Renal pelvis (tissue), 4 donors: Measurements from ENCODE around the gene SLC35A2. TPM values are rescaled to one million over a fixed set of nuclear protein-coding genes. Genes with fewer than 3 reads are reported as not detected.
A peak's percentile ranks its signal among the peaks of the same experiment; 100 is the strongest.
"Not testable (repeated sequence)": the region's sequence is repeated elsewhere in the genome, so short reads cannot be mapped to it uniquely, and the experiment has no call there.

ENCODE experiments used
- DNase-seq: peaks from one replicate; pipeline ENCODE4 v3.0.0-alpha.2; 2013
- polyA plus RNA-seq, 3 donors: library from polyadenylated mRNA; unstranded; fragments of 120-200 nt; gene quantifications; one replicate each; pipeline ENCODE4 v1.2.1, GENCODE V29; 2013; ENCODE audit not compliant: insufficient read length in 3 of 3

The SLC35A2 gene
- polyA plus RNA-seq, 3 donors, result 28.7 to 38.8 (median 36.5) TPM

DNA sequence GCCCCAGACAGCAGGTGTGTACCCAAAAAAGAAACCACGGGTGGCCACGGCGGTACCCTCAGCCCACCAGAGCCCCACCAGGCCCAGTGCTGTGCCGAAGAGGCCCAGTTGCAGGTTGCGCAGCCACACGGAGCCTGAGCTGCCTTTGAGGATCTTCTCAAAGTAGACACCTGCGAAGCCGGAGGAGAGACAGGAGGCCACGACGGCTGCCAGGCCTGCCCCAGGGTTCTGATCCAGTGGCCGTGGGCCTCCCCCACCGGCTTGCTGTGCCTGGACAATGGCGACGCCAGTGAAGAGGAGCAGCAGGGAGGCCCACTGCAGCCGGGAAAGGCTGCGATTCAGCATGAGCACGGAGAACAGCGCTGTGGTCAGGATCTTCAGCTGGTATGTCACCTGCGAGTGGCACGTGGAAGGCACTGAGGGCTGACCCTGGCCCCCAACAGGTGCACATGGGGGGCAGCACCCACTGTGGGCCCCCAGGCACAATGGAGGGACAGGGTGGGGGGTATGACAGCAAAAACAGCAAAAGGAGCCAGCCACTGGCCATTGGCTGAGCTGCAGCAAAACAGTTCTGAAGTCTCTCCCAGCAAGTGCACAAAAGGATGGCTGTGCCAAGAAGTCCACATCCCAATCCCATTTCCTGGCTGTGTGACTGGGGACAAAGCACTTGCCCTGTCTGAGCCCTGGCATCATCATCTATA lies 6.2 kb downstream of the SLC35A2 start:
- no peak for DNase-seq

DNA sequence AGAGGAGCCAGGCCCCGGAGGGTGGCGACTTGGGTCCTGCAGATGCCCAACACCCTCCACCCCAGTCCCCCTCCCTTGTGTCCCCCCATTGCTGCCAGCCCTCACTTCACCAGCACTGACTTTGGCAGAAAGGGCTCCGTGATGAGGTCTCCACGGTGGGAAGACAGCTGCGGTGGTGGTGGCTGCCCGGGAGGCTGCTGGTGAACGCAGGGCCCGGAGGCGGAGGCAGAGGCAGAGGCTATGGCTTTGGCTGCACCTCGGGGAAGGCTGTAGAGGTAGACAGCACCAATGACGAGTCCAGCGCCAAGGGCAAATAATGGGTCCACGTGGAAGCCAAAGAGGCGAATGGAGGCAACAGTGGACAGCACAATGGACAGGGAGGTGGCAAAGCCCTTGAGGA lies 6.8 kb downstream of the SLC35A2 start:
- DNase-seq, result no peak

DNA sequence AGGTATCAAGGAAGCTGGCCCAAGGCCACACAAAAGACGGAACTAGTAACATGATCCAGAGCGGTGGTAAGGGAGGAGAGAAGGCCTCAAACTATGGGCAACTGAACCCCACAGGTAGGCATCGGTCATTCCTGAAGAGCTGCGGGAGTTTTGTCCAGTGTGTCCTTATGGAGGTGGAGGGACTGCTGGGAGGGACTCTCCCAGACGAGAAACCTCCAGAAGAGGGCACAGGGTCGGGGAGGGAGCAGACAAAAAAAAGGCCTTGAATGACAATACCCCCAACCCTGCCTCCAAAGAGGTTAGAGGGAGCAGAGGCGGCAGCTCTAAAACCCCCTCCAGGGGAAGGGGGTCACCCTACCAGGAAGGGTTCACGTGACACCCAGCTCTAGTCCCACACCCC lies 7.3 kb downstream of the SLC35A2 start:
- DNase-seq, result no peak

DNA sequence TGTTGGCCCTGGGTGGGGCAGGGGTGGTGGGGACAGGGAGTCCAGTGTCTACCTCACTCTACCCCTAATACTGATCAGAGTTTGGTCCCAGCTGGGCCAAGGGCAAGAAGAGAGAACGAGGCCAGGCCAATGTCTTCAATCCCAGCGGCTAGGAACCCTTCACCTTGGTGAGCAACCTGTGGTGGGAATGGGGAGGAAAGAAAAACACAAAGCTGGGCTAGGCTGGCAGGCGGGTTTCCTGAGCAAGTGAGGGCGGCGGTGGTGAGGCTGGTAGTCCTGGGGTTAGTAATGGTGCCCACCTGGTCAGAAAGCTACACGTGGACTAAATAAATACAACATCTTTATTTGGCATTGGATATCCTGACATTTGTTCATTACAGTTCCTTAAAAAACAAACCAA lies 8.2 kb downstream of the SLC35A2 start:
- DNase-seq, result no peak

DNA sequence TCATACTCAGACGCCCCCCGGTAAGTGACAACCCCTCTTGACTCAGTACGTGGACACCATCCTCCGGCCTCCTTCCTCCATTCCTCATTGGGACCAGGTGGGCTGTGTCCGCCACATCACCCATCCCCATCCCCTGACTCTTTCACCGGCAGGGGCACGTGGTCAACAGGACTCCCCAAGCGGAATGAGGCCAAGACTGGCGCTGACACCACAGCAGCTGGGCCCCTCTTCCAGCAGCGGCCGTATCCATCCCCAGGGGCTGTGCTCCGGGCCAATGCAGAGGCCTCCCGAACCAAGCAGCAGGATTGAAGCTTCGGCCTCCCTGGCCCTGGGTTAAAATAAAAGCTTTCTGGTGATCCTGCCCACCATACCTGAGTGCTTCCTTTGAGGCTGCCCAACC lies 8.7 kb downstream of the SLC35A2 start:
- DNase-seq, result no peak

DNA sequence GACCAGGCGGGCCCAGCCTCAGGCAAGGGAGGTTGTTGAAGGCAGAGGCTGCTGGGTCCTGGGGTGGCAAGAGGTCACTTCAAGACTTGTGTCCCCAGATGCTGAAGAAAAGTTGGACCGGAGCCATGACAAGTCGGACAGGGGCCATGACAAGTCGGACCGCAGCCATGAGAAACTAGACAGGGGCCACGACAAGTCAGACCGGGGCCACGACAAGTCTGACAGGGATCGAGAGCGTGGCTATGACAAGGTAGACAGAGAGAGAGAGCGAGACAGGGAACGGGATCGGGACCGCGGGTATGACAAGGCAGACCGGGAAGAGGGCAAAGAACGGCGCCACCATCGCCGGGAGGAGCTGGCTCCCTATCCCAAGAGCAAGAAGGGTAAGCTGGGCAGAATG lies 9.3 kb downstream of the SLC35A2 start:
- DNase-seq, result no peak

DNA sequence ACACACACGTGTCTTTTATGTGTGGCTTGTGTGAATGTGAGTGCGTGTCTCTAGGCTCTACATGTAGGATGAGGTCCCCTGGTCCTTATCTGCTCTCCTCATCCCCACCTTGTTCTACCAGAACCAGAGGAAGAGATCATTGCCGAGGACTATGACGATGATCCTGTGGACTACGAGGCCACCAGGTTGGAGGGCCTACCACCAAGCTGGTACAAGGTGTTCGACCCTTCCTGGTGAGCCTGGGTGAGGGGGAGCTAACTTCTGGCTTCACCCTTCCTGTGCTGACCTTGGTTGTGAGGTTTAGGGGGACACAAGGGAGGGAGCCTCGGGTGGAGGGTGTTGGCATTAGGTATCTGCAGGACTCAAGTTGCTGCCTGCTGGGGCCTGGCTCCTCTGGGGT lies 10.4 kb downstream of the SLC35A2 start:
- no peak for DNase-seq

DNA sequence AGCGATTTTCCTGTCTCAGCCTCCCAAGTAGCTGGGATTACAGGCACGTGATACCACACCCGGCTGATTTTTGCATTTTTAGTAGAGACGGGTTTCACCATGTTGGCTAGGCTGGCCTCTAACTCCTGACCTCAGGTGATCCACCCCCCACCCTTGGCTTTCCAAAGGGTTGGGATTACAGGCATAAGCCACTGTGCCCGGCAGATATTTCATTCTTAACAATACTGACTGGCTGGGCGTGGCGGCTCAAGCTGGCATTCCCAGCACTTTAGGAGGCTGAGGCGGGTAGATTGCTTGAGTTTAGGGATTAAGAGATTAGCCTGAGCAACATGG lies 12.4 kb downstream of the SLC35A2 start:
- DNase-seq, result no peak

DNA sequence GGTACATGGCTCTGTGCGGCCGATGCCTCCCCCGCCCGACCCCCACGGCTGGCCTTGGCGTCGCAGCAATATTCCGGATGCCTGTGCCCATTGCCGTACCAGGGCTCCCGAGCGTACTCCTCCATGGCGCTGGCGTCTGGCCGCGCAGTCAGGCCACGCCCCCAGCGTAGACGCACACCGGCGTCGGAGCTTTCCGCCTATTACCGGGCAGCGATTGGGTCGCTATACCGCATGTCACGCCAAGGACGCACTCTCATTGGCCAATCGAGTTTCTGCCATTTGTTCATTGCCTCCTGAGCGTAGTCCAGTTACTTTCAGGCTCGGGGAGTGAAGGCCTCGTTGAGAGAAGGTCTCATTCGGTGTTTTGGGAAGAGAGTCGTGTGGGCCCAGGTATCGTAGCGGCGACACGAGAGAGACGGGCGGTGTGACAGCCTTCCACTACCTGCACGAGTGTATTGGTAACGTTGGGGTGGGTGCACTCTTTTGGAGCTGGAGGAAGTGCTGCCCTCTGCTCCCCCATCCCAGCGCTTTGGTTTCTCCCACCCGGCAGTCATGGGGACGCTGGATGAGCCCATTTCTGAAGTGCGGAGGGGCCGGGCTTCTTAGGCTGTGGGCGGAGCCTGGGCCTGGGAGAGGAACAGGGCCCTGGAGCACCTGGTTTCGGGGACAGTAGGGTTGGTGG lies 13.7 kb downstream of the SLC35A2 start, which contains the start of the genes PQBP1 and TIMM17B:
TSS of gene PQBP1 (plus strand) at position 306 of the 682 bp plus-strand sequence. CDS start 580 bp downstream, outside the sequence.
TSS of gene TIMM17B (minus strand) at position 144 of the 682 bp plus-strand sequence. CDS start at position 125, 19 bp downstream.
- peak; percentile 92 for DNase-seq

DNA sequence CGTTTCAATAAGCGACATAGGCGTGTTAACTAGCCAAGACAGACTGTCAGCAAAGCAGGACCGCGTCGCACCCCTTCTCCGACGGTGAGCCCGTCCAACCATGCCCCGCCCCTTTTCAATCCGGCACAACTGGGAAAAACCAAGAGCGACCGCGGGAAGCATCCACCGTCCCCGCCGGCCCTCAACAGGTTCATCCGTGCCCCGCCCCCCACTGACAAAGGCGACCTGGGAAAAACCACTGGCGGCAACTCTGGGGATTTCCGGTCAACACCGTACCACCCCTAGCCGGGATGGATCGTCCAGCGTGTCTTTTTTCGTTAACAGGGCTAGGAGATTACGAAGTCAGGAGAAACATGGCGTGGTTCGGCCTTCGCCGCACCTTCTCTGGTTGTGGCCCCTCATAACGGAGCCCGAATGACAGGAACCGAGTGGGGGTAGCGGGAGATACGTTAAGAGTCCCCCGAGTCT lies 14.3 kb downstream of the SLC35A2 start:
- peak; percentile 77 for DNase-seq

DNA sequence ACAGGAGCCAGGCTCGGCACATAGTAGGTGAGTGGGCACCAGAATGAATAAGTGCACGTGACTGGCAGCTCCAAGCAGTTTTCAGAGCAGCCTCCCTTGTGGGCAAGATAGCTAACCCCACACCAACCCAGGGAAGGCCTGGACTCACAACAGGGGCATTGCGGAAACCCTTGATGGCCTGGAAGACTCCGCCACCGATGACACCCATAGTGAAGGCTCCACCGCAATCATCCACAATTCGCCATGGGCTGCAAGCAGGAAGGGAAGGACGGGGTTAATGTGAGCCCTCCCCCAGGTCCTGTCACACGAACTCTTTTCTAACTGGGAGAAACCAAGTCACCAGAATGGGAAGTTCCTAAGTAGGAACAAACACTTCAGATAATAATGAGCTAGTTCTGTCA lies 14.8 kb downstream of the SLC35A2 start:
- no peak for DNase-seq

DNA sequence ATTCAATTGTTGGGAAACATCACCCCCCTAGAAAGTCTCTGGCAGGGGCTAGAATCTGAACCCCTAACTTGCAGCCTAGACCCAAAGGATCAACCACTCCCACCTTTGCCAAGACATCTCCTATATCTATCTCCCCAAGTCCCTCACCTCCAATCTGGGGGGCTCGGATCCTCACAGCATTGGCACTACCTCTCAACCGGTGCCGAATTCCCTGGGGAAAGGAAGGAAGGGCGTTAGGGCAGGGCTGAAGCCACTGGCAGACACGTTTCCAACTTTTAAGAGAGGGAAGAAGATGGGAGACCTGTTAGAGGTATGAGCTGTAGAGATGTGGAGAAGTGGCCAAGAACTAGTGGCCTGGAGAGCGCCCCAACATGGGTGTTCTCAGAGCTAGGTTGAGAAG lies 16.6 kb downstream of the SLC35A2 start:
- DNase-seq, result no peak

DNA sequence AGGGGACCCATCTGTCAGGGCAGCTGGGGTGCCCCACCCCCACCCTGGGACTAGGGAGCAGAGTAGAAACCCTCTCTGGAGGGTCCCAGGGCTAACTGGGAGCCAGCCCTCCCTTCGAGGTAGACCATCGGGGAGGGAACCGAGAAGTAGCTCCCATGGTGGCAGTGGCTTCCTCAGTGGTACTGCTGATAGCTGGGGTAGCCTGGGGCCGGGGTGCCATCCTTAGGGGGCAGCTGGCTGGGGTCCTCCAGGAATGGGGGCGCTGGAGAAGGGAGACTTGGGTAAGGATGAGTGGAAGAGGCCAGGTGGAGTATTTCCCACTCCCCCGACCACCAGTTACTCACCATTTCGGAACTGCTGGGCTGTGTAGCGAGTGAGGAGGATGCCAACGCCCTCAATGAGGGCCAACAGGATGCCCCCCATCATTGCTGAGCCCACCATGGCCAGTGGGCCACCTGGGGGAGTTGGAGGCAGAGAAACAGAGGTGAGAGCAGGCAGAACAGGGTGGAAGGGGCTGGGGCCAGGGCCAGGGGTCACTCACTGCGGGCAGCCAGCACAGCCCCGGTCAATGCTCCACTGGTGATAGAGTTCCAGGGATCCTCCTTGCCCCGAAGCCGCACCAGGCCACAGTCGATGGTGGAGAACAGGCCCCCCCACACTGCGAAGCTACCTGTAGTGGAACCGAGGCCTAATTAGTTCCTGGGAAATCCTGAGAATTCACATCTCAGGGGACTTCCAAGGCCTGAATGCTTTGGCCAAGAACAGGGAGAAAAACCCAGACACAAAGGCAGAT lies 17.7 kb downstream of the SLC35A2 start:
- DNase-seq, result no peak

DNA sequence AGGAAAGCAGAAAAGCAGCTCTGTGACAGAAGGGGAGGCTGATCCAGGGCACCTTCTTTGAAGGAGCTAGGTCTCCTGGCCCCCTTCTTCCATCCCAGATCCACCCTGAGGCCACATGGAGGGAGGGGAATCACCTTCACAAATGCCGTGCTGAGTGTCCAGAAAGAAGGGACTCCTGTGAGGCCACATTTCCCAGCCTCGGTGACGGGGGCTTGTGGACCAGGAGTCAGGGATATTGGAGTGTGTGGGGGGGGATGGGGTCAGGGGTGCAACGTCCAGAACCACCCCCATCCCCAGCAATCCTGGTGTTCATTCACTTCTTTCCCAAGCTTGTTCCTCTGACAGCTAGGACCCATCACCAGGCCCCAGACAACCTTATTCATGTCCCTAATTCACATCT lies 18.6 kb downstream of the SLC35A2 start:
- DNase-seq, result no peak

DNA sequence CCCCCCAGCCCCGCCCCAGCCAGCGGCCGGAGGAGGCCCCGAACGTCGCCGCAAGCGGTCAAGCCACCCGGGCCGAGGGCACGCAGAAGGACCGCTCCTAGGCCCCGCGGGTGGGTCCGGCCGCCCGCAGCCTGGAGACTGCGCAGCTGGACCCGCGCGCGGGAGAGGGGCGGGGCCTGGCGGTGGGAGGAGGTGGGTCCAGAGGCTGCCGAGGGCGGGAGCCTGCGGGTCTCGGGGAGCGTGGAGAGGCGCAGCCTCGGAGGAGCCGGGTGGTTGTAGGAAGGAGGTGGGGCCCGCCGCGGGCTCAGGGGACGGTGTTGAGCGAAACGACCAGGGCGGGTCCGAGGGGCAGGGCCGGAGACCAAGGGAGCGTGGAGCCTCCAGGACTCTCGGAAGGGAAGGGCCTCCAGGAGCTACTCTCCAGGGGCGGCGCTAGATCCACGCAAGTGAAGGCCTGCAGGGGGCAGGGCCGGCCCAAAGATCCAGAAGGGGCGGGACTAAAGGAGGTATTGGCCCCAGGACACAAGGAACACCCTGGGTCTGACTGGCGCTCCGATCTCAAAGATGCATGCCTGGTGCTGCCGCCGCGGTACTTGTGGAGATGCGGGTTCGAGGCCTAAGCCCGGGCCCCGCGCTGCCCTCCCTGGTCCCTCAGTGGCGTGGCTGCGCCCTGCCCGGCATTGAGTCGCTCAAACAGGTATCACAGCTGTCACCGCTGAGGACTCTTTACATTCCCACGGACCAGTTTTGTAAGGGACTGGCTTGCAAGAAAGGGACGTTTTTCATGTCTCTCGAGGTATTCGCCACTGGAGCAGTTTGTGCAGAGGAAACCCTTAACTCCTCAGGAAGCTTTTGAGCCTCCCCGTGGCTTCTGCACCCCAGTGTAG lies 19.8 kb downstream of the SLC35A2 start:
- peak; percentile 78 for DNase-seq

DNA sequence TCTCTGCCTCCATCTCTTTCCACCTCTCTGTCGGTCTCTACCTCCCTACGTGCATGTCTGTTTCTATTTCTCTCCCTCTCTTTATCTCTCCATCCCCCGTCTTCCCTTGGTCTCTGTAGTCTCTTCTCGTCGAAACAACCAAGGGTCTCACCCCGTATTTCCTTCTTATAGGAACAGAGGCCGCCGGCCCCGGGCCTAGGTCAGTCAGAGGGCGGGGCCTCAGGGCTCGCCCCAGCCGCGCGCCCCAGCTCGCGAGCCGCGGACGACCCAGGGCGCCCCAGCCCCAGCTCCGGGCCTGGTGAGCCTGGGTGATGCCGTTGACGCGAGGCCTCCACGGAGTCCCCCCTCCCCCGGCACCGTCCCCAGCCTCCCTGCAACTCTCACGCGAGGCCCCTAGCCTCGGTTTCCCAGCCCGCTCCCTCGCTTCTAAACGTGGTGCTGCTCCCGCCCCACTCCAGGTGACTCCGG lies 20.5 kb downstream of the SLC35A2 start:
- DNase-seq, result no peak

DNA sequence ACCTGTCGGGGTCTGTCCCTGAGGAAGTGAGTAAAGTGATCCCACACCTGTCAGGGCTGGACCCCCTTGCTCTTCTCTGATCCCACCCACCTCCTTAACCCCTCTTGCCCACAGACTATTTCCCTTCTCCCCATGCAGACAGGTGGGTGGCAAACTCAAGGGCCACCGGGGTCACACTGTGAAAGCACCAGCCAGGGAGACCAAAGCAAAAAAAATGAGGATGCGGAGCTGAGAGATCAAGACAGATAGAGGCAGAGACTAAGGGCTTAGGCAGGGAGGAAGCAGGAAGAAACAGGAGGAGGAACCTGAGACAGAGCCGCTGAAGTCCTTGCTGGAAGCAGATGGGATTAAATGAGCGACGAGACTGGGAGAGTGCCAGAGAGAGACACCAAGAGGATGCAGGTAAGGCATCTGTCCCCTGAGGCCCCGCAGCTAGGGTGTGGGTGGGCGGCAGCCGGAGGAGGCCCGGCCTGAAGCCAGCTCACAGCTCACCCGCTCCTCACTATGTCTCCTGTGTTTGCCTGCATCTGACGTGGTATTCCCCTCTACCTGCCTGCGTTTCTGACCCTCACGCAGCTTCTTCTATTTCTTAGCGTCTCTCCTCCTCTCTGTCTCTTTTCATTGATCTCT lies 21.0 kb downstream of the SLC35A2 start:
- no peak for DNase-seq

DNA sequence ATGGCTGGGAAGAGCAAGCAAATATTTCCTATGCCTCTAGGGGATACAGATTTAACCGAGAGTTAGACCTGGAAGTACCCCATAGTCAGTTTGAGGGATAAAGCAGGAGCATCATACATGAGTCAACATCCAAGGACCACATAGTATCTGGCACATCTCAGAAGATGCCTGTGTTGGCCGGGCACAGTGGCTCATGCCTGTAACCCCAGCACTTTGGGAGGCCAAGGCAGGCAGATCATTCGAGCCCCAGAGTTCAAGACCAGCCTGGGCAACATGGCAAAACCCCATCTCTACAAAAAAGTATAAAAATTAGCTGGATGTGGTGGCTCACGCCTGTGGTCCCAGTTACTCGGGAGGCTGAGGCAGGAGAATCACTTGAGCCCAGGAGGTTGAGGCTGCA lies 24.9 kb downstream of the SLC35A2 start:
- not testable (repeated sequence) for DNase-seq

DNA sequence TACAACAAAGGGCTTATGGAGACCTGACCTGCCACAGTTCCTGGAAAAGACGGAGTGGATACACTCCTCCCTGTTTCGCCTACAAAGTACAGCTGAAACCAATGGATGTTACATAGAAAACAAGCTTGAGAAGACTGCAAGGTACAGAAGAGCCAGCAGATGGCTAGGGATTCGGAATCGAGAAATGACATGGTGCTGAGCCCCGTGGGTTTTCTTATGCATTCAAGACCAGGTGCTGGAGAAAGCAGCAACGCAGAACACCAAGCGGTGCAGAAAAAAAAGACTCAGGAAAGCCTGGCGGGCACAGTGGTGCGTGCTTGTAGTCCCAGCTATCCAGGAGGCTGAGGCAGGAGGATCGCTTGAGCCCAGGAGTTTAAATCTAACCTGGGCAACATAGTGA lies 27.7 kb downstream of the SLC35A2 start:
- no peak for DNase-seq

DNA sequence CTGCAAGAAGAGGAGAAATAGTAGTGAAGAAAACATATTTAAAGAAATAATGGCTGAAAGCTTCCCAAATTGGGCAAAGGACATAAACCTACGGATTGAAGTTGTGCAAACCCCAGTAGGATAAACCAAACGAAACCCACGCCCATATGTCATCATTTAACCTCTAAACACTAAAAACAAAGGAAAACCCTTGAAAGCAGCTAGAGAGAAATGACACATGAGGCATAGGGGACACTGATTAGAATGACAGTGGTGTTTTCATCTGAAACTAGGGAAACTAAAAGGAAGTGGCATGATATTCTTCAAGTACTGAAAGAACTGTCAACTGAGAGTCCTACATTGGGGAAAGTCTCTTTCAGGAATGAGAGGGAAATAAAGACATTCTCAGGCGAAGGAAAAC lies 34.5 kb downstream of the SLC35A2 start:
- not testable (repeated sequence) for DNase-seq

DNA sequence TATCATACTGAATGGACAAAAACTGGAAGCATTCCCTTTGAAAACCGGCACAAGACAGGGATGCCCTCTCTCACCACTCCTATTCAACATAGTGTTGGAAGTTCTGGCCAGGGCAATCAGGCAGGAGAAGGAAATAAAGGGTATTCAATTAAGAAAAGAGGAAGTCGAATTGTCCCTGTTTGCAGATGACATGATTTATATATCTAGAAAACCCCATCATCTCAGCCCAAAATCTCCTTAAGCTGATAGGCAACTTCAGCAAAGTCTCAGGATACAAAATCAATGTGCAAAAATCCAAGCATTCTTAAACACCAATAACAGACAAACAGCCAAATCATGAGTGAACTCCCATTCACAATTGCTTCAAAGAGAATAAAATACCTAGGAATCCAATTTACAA lies 39.4 kb downstream of the SLC35A2 start:
- not testable (repeated sequence) for DNase-seq
